Endothelial cell of hepatic sinusoid (primary cell): Measurements from ENCODE around the gene BMAL1.
"Not testable (repeated sequence)": the region's sequence is repeated elsewhere in the genome, so short reads cannot be mapped to it uniquely, and the experiment has no call there.

Experiments used
- in situ Hi-C: cut with HindIII; loops from 2 replicates; pipeline ENCODE4 v1.10.0; 2017; ENCODE audit warnings: low sequenced_read_pairs

BMAL1 gene

GRCh38 chr11:13368041-13368446, 90.5 kb downstream of the BMAL1 start:
- in situ Hi-C loops = no loop called here

- in situ Hi-C loops = no loop called here
These were observed 95.6 kb downstream of the BMAL1 start for GRCh38 chr11:13373216-13373615.

GRCh38 chr11:13375798-13376197, 98.2 kb downstream of the BMAL1 start:
- in situ Hi-C loops = no loop called here

- in situ Hi-C loops = no loop called here
These were observed 98.8 kb downstream of the BMAL1 start for GRCh38 chr11:13376402-13376801.

- in situ Hi-C loops = no loop called here
These were observed 99.2 kb downstream of the BMAL1 start for GRCh38 chr11:13376838-13377237.

- in situ Hi-C loops = no loop called here
These were observed 100.7 kb downstream of the BMAL1 start for GRCh38 chr11:13378316-13378715.

- in situ Hi-C loops = no loop called here
These were observed 103.1 kb downstream of the BMAL1 start for GRCh38 chr11:13380731-13381130.

GRCh38 chr11:13382751-13383150, 105.2 kb downstream of the BMAL1 start:
- in situ Hi-C loops = no loop called here

GRCh38 chr11:13384908-13385640, 107.5 kb downstream of the BMAL1 start:
- in situ Hi-C loops = no loop called here

GRCh38 chr11:13386567-13386966, 109.0 kb downstream of the BMAL1 start:
- in situ Hi-C loops = no loop called here

- in situ Hi-C loops = no loop called here
These were observed 111.2 kb downstream of the BMAL1 start for GRCh38 chr11:13388741-13389140.

GRCh38 chr11:13391217-13391616, 113.6 kb downstream of the BMAL1 start:
- in situ Hi-C loops = loop anchor here (5.0 kb wide), 1 partner anchor 71 kb away; the partner anchor contains the start of gene BTBD10

- in situ Hi-C loops = not testable (repeated sequence)
These were observed 120.7 kb downstream of the BMAL1 start for GRCh38 chr11:13398335-13398734.

- in situ Hi-C loops = no loop called here
These were observed 127.6 kb downstream of the BMAL1 start for GRCh38 chr11:13405220-13405619.

- in situ Hi-C loops = no loop called here
These were observed 137.6 kb downstream of the BMAL1 start for GRCh38 chr11:13415201-13415600.

GRCh38 chr11:13421561-13421960, 144.0 kb downstream of the BMAL1 start:
- in situ Hi-C loops = no loop called here

- in situ Hi-C loops = no loop called here
These were observed 145.8 kb downstream of the BMAL1 start for GRCh38 chr11:13423372-13423771.

- in situ Hi-C loops = no loop called here
These were observed 149.8 kb downstream of the BMAL1 start for GRCh38 chr11:13427440-13427839.

- in situ Hi-C loops = no loop called here
These were observed 151.7 kb downstream of the BMAL1 start for GRCh38 chr11:13429288-13429687.

GRCh38 chr11:13429836-13430235, 152.2 kb downstream of the BMAL1 start:
- in situ Hi-C loops = no loop called here

GRCh38 chr11:13433437-13433836, 155.8 kb downstream of the BMAL1 start:
- in situ Hi-C loops = no loop called here

- in situ Hi-C loops = no loop called here
These were observed 156.9 kb downstream of the BMAL1 start for GRCh38 chr11:13434247-13435205.
